OCI-LY7 (cell line): ENCODE data around the gene APOC1.

Experiments used
- EZH2phosphoT487 ChIP-seq: fragments of 200-600 bp; sonication (generic); IDR thresholded peaks from 2 replicates; pipeline ENCODE4 v1.6.1; 2018; ENCODE audit warnings: low read depth, borderline replicate concordance, mild to moderate bottlenecking, mixed run types, antibody characterized with exemption, low read length, moderate library complexity, mixed read lengths
- TF ChIP-seq, protein P1 (sequence below): fragments of 200-600 bp; sonication (generic); conservative IDR thresholded peaks from 2 replicates; pipeline ENCODE4 v1.5.1; 2014; ENCODE audit warnings: mild to moderate bottlenecking, antibody characterized with exemption, low read length, moderate library complexity, mixed read lengths

- TF ChIP-seq, protein P1, sequence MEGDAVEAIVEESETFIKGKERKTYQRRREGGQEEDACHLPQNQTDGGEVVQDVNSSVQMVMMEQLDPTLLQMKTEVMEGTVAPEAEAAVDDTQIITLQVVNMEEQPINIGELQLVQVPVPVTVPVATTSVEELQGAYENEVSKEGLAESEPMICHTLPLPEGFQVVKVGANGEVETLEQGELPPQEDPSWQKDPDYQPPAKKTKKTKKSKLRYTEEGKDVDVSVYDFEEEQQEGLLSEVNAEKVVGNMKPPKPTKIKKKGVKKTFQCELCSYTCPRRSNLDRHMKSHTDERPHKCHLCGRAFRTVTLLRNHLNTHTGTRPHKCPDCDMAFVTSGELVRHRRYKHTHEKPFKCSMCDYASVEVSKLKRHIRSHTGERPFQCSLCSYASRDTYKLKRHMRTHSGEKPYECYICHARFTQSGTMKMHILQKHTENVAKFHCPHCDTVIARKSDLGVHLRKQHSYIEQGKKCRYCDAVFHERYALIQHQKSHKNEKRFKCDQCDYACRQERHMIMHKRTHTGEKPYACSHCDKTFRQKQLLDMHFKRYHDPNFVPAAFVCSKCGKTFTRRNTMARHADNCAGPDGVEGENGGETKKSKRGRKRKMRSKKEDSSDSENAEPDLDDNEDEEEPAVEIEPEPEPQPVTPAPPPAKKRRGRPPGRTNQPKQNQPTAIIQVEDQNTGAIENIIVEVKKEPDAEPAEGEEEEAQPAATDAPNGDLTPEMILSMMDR: no peak
- no peak for TF ChIP-seq EZH2phosphoT487
These were observed 53.7 kb downstream of the APOC1 start for GRCh38 chr19:44968118-44968517.
